ENCODE data around the gene CDH13.

GRCh38 chr16:82660075-82660645 lies 33.4 kb downstream of the CDH13 start:
- TF ChIP-seq, protein P1, sequence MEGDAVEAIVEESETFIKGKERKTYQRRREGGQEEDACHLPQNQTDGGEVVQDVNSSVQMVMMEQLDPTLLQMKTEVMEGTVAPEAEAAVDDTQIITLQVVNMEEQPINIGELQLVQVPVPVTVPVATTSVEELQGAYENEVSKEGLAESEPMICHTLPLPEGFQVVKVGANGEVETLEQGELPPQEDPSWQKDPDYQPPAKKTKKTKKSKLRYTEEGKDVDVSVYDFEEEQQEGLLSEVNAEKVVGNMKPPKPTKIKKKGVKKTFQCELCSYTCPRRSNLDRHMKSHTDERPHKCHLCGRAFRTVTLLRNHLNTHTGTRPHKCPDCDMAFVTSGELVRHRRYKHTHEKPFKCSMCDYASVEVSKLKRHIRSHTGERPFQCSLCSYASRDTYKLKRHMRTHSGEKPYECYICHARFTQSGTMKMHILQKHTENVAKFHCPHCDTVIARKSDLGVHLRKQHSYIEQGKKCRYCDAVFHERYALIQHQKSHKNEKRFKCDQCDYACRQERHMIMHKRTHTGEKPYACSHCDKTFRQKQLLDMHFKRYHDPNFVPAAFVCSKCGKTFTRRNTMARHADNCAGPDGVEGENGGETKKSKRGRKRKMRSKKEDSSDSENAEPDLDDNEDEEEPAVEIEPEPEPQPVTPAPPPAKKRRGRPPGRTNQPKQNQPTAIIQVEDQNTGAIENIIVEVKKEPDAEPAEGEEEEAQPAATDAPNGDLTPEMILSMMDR (IDR thresholded peaks at IDR 0.05), result no peak
- no peak for TF ChIP-seq HMGXB4 (CRISPR knock-in tag; IDR thresholded peaks at IDR 0.05; ENCODE audit: borderline replicate concordance)
- no peak for TF ChIP-seq RAD21 (conservative IDR thresholded peaks at IDR 0.05 in 1 of 2, IDR thresholded peaks at IDR 0.05 in 1 of 2)
- TF ChIP-seq POLR2A (IDR thresholded peaks at IDR 0.05; ENCODE audit: low read length), result no peak
- no peak for TF ChIP-seq RFX5 (IDR thresholded peaks at IDR 0.05)
- TF ChIP-seq JUNB (IDR thresholded peaks at IDR 0.05), result no peak
- no peak for TF ChIP-seq REST (IDR thresholded peaks at IDR 0.05)
- no peak for TF ChIP-seq ZFP36 (IDR thresholded peaks at IDR 0.05; ENCODE audit: borderline replicate concordance, partially characterized antibody)
- TF ChIP-seq EP300 (IDR thresholded peaks at IDR 0.05), result no peak
